A673 (cell line): ENCODE measurements around the gene ASTN2.

Experiments
- EZH2 ChIP-seq: fragments of 200-600 bp; sonication (generic); IDR thresholded peaks from 2 replicates; pipeline ENCODE4 v1.6.1; 2017; ENCODE audit warnings: borderline replicate concordance, low read depth, mild to moderate bottlenecking, mixed read lengths, antibody characterized with exemption, low read length; ENCODE audit not compliant: poor library complexity, severe bottlenecking
- TF ChIP-seq, protein P1 (sequence below): fragments of 300-800, 200-600 bp; sonication (generic); conservative IDR thresholded peaks from 2 replicates; pipeline ENCODE4 v1.5.1; 2017; ENCODE audit warnings: low read depth, mild to moderate bottlenecking, antibody characterized with exemption, low read length, moderate library complexity, mixed read lengths

- TF ChIP-seq, protein P1, sequence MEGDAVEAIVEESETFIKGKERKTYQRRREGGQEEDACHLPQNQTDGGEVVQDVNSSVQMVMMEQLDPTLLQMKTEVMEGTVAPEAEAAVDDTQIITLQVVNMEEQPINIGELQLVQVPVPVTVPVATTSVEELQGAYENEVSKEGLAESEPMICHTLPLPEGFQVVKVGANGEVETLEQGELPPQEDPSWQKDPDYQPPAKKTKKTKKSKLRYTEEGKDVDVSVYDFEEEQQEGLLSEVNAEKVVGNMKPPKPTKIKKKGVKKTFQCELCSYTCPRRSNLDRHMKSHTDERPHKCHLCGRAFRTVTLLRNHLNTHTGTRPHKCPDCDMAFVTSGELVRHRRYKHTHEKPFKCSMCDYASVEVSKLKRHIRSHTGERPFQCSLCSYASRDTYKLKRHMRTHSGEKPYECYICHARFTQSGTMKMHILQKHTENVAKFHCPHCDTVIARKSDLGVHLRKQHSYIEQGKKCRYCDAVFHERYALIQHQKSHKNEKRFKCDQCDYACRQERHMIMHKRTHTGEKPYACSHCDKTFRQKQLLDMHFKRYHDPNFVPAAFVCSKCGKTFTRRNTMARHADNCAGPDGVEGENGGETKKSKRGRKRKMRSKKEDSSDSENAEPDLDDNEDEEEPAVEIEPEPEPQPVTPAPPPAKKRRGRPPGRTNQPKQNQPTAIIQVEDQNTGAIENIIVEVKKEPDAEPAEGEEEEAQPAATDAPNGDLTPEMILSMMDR: no peak
- no peak for TF ChIP-seq EZH2
These were observed 291.1 kb downstream of the ASTN2 start for GRCh38 chr9:117123729-117124128.
